Measurements from ENCODE around the gene LHFPL2. TPM values are rescaled to one million over a fixed set of nuclear protein-coding genes. Genes with fewer than 3 reads are reported as not detected.

The LHFPL2 gene
- total RNA-seq, 2 experiments from 2014 or later, result 0.19 to 0.25 TPM

DNA sequence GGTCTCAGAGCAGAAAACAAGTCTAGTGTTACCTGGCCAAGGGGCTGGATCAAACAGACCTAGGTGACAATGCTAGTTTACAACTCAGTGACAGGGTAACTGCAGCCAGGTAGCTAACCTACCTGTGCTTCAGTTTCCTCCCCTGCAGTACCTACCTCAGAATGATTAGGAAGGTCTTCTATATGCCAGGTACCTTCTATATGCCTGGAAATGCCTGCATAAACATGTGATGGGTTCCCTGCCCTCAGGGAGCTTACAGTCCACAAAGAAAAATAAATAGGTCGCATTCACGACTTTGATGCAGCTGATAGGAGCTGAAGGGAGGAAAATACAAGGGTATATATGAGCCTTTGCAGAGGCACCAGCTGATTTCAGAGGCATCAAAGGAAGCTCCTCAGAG, 16.1 kb downstream of the LHFPL2 start:
- Histone ChIP-seq H3K4me3 (ENCODE audit: low read length) (no peak overlapping the region), H3K27ac (ENCODE audit: low read depth in 1 of 2, low read length in 2 of 2) (no peak overlapping the region), H3K27me3 (ENCODE audit: control insufficient read depth in 1 of 2, insufficient read depth in 2 of 2, low read length in 2 of 2) (no peaks in the 10 kb centered on the region), H3K4me1 (ENCODE audit: insufficient read depth, low read length) (no peaks in the 10 kb centered on the region), H3K9me3 (ENCODE audit: control insufficient read depth in 1 of 2, insufficient read depth in 1 of 2, low read length in 2 of 2) (no peaks in the 10 kb centered on the region), H3K36me3 (ENCODE audit: insufficient read depth, low read length) (no peaks in the 10 kb centered on the region)
- TF ChIP-seq, protein P1, sequence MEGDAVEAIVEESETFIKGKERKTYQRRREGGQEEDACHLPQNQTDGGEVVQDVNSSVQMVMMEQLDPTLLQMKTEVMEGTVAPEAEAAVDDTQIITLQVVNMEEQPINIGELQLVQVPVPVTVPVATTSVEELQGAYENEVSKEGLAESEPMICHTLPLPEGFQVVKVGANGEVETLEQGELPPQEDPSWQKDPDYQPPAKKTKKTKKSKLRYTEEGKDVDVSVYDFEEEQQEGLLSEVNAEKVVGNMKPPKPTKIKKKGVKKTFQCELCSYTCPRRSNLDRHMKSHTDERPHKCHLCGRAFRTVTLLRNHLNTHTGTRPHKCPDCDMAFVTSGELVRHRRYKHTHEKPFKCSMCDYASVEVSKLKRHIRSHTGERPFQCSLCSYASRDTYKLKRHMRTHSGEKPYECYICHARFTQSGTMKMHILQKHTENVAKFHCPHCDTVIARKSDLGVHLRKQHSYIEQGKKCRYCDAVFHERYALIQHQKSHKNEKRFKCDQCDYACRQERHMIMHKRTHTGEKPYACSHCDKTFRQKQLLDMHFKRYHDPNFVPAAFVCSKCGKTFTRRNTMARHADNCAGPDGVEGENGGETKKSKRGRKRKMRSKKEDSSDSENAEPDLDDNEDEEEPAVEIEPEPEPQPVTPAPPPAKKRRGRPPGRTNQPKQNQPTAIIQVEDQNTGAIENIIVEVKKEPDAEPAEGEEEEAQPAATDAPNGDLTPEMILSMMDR (IDR thresholded peaks at IDR 0.05), result no peak
- intact Hi-C loops (cut with DNase I, micrococcal nuclease), result no loop called here
- no peaks in the 10 kb centered on the region for H3K4me1 Mint-ChIP-seq (ENCODE audit: low read depth)
- H3K36me3 Mint-ChIP-seq (ENCODE audit: low read depth), result no peaks in the 10 kb centered on the region
- no peak for ATAC-seq (ENCODE audit: poor library complexity)
- H3K27me3 Mint-ChIP-seq, result peaks cover 29% of the 10 kb centered on the region
- no peak overlapping the region for H3K27ac Mint-ChIP-seq
- H3K4me3 Mint-ChIP-seq, result no peak overlapping the region
- CTCF ChIA-PET, result no interaction called here
- POLR2A ChIA-PET, result no interaction called here
- H3K9me3 Mint-ChIP-seq, result no peaks in the 10 kb centered on the region
- DNase-seq, result no peak

DNA sequence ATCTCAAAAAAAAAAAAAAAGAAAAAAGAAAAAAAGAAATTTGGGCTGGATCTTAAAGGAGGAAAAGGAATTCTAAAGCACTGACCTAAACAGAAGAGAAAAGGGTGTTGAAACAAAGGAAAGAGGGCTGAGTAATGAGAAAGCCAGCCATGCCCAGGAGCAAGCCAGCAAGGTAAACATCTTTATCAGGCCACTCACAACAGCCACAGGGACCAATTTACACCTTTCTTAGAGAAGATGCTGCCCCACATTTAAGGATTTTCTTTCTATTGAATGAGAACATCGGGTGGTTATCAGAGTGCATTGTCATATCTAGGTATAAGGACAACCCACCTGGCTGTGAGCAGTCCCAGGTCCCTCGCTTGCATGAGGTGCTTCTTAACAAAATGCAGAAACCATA, 16.6 kb downstream of the LHFPL2 start:
- Mint-ChIP-seq H3K27me3 (peaks cover 29% of the 10 kb centered on the region), H3K36me3 (ENCODE audit: low read depth) (no peaks in the 10 kb centered on the region), H3K4me1 (ENCODE audit: low read depth) (no peaks in the 10 kb centered on the region), H3K4me3 (no peak overlapping the region), H3K27ac (no peak overlapping the region), H3K9me3 (no peaks in the 10 kb centered on the region)
- Histone ChIP-seq H3K4me3 (ENCODE audit: low read length) (no peak overlapping the region), H3K27me3 (ENCODE audit: control insufficient read depth in 1 of 2, insufficient read depth in 2 of 2, low read length in 2 of 2) (no peaks in the 10 kb centered on the region), H3K4me1 (ENCODE audit: insufficient read depth, low read length) (no peaks in the 10 kb centered on the region), H3K27ac (ENCODE audit: low read depth in 1 of 2, low read length in 2 of 2) (no peak overlapping the region), H3K36me3 (ENCODE audit: insufficient read depth, low read length) (no peaks in the 10 kb centered on the region), H3K9me3 (ENCODE audit: control insufficient read depth in 1 of 2, insufficient read depth in 1 of 2, low read length in 2 of 2) (no peaks in the 10 kb centered on the region)
- no peak for ATAC-seq (ENCODE audit: poor library complexity)
- ChIA-PET POLR2A (no interaction called here), CTCF (no interaction called here)
- no peak for DNase-seq
- intact Hi-C loops (cut with DNase I, micrococcal nuclease), result no loop called here
- TF ChIP-seq, protein P1 (IDR thresholded peaks at IDR 0.05), result no peak

GRCh38 chr5:78630047-78630446, 18.5 kb downstream of the LHFPL2 start:
- Mint-ChIP-seq H3K27ac (no peak overlapping the region), H3K9me3 (no peaks in the 10 kb centered on the region), H3K4me3 (no peak overlapping the region), H3K27me3 (peaks cover 27% of the 10 kb centered on the region), H3K36me3 (ENCODE audit: low read depth) (no peaks in the 10 kb centered on the region), H3K4me1 (ENCODE audit: low read depth) (no peaks in the 10 kb centered on the region)
- POLR2A ChIA-PET, result no interaction called here
- intact Hi-C loops (cut with DNase I, micrococcal nuclease), result no loop called here
- H3K9me3 ChIP-seq (ENCODE audit: control insufficient read depth in 1 of 2, insufficient read depth in 1 of 2, low read length in 2 of 2), result no peaks in the 10 kb centered on the region
- ATAC-seq (ENCODE audit: poor library complexity) (no peak), DNase-seq (no peak)
- no peaks in the 10 kb centered on the region for H3K27me3 ChIP-seq (ENCODE audit: control insufficient read depth in 1 of 2, insufficient read depth in 2 of 2, low read length in 2 of 2)
- TF ChIP-seq, protein P1 (IDR thresholded peaks at IDR 0.05), result no peak
- no peak overlapping the region for H3K27ac ChIP-seq (ENCODE audit: low read depth in 1 of 2, low read length in 2 of 2)
- CTCF ChIA-PET, result no interaction called here
- no peaks in the 10 kb centered on the region for H3K4me1 ChIP-seq (ENCODE audit: insufficient read depth, low read length)
- H3K36me3 ChIP-seq (ENCODE audit: insufficient read depth, low read length), result no peaks in the 10 kb centered on the region
- H3K4me3 ChIP-seq (ENCODE audit: low read length), result no peak overlapping the region
